Measurements from ENCODE around the gene MARK1.

DNA sequence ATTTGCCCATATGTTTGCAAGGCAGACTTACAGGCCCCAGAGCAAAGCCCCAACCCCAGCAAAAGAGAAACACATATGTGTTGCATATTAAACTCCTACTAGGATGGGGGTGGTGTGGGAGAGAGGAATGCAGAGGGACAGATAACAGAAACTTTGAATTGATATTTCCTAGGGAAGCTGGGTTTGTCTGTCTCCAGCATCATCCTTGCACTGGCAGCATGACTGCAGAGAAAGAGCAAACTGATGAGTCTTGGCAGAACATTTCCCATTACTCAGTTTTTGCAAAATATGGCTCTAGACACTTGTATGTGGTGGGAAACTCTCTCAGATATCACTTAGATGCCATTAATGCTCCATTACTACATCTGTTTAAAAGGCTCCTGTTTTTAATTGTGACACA is 43.8 kb upstream of the MARK1 start:
- TF ChIP-seq, protein P1, sequence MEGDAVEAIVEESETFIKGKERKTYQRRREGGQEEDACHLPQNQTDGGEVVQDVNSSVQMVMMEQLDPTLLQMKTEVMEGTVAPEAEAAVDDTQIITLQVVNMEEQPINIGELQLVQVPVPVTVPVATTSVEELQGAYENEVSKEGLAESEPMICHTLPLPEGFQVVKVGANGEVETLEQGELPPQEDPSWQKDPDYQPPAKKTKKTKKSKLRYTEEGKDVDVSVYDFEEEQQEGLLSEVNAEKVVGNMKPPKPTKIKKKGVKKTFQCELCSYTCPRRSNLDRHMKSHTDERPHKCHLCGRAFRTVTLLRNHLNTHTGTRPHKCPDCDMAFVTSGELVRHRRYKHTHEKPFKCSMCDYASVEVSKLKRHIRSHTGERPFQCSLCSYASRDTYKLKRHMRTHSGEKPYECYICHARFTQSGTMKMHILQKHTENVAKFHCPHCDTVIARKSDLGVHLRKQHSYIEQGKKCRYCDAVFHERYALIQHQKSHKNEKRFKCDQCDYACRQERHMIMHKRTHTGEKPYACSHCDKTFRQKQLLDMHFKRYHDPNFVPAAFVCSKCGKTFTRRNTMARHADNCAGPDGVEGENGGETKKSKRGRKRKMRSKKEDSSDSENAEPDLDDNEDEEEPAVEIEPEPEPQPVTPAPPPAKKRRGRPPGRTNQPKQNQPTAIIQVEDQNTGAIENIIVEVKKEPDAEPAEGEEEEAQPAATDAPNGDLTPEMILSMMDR (tag by site-specific recombination; IDR thresholded peaks at IDR 0.05) = no peak
- TF ChIP-seq ZNF629 (tag by site-specific recombination; IDR thresholded peaks at IDR 0.05) (no peak), ZFP3 (tag by site-specific recombination; IDR thresholded peaks at IDR 0.05; ENCODE audit: low read depth) (no peak), ZNF140 (tag by site-specific recombination; IDR thresholded peaks at IDR 0.05) (no peak), KLF1 (tag by site-specific recombination; IDR thresholded peaks at IDR 0.05) (no peak), ZNF274 (IDR thresholded peaks at IDR 0.05; ENCODE audit: low read length) (no peak), ZNF274 (tag by site-specific recombination; IDR thresholded peaks at IDR 0.05; ENCODE audit: borderline replicate concordance) (no peak), ZNF830 (tag by site-specific recombination; IDR thresholded peaks at IDR 0.05; ENCODE audit: low read depth) (no peak)
- TF ChIP-seq, protein P2, sequence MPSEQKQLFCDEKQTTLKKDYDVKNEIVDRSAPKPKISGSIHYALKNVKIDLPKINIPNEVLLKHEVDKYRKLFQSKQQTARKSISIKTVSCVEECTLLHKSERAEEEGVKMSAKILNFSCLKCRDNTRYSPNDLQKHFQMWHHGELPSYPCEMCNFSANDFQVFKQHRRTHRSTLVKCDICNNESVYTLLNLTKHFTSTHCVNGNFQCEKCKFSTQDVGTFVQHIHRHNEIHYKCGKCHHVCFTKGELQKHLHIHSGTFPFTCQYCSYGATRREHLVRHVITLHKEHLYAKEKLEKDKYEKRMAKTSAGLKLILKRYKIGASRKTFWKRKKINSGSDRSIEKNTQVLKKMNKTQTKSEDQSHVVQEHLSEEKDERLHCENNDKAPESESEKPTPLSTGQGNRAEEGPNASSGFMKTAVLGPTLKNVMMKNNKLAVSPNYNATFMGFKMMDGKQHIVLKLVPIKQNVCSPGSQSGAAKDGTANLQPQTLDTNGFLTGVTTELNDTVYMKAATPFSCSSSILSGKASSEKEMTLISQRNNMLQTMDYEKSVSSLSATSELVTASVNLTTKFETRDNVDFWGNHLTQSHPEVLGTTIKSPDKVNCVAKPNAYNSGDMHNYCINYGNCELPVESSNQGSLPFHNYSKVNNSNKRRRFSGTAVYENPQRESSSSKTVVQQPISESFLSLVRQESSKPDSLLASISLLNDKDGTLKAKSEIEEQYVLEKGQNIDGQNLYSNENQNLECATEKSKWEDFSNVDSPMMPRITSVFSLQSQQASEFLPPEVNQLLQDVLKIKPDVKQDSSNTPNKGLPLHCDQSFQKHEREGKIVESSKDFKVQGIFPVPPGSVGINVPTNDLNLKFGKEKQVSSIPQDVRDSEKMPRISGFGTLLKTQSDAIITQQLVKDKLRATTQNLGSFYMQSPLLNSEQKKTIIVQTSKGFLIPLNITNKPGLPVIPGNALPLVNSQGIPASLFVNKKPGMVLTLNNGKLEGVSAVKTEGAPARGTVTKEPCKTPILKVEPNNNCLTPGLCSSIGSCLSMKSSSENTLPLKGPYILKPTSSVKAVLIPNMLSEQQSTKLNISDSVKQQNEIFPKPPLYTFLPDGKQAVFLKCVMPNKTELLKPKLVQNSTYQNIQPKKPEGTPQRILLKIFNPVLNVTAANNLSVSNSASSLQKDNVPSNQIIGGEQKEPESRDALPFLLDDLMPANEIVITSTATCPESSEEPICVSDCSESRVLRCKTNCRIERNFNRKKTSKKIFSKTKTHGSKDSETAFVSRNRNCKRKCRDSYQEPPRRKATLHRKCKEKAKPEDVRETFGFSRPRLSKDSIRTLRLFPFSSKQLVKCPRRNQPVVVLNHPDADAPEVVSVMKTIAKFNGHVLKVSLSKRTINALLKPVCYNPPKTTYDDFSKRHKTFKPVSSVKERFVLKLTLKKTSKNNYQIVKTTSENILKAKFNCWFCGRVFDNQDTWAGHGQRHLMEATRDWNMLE (tag by site-specific recombination; conservative IDR thresholded peaks at IDR 0.05; ENCODE audit: low read depth) = no peak

Data from HEK293 (cell line).